Right hindlimb (tissue), 1 donor: Measurements from ENCODE around the gene GRM5.
"Not testable (repeated sequence)": the region's sequence is repeated elsewhere in the genome, so short reads cannot be mapped to it uniquely, and the experiment has no call there.

Experiments used
- DNase-seq: peaks from one replicate; pipeline ENCODE4 v3.0.0-alpha.2; 2018

Gene GRM5

GRCh38 chr11:89065651-89066201 is at the start of gene GRM5:
GRM5 (minus strand) TSS chr11:89065982; CDS start chr11:89047872, 18,110 bp downstream.
- not testable (repeated sequence) for DNase-seq

GRCh38 chr11:89097956-89098355 is 32.2 kb upstream of the GRM5 start:
- peak; percentile 17 for DNase-seq

GRCh38 chr11:89093806-89094205 is 28.0 kb upstream of the GRM5 start:
- not testable (repeated sequence) for DNase-seq

- DNase-seq, result not testable (repeated sequence)
These were observed 19.2 kb upstream of the GRM5 start for GRCh38 chr11:89084951-89085350.

- not testable (repeated sequence) for DNase-seq
These were observed 5.1 kb upstream of the GRM5 start for GRCh38 chr11:89070911-89071310.

- DNase-seq, result no peak
These were observed 1.5 kb upstream of the GRM5 start for GRCh38 chr11:89067264-89067663.

- DNase-seq, result no peak
These were observed 716 bp downstream of the GRM5 start for GRCh38 chr11:89065066-89065465.

GRCh38 chr11:89063481-89063951 is 2.3 kb downstream of the GRM5 start:
- not testable (repeated sequence) for DNase-seq

GRCh38 chr11:89062771-89063298 is 2.9 kb downstream of the GRM5 start:
- DNase-seq, result not testable (repeated sequence)

- not testable (repeated sequence) for DNase-seq
These were observed 3.9 kb downstream of the GRM5 start for GRCh38 chr11:89061839-89062238.

- not testable (repeated sequence) for DNase-seq
These were observed 8.4 kb downstream of the GRM5 start for GRCh38 chr11:89057406-89057805.

GRCh38 chr11:89052220-89052619 is 13.6 kb downstream of the GRM5 start:
- DNase-seq, result no peak

- not testable (repeated sequence) for DNase-seq
These were observed 18.6 kb downstream of the GRM5 start for GRCh38 chr11:89047159-89047558.

- DNase-seq, result not testable (repeated sequence)
These were observed 21.8 kb downstream of the GRM5 start for GRCh38 chr11:89043861-89044588.

- not testable (repeated sequence) for DNase-seq
These were observed 36.1 kb downstream of the GRM5 start for GRCh38 chr11:89029671-89030070.

GRCh38 chr11:89021339-89021738 is 44.4 kb downstream of the GRM5 start:
- DNase-seq, result no peak

GRCh38 chr11:89019827-89020547 is 45.8 kb downstream of the GRM5 start:
- DNase-seq, result not testable (repeated sequence)

GRCh38 chr11:89016214-89016613 is 49.6 kb downstream of the GRM5 start:
- DNase-seq, result no peak

GRCh38 chr11:89015614-89016013 is 50.2 kb downstream of the GRM5 start:
- DNase-seq, result no peak

- not testable (repeated sequence) for DNase-seq
These were observed 64.9 kb downstream of the GRM5 start for GRCh38 chr11:89000852-89001251.

GRCh38 chr11:88979641-88980040 is 86.1 kb downstream of the GRM5 start:
- DNase-seq, result no peak

- DNase-seq, result not testable (repeated sequence)
These were observed 86.8 kb downstream of the GRM5 start for GRCh38 chr11:88978992-88979391.

GRCh38 chr11:88975441-88975840 is 90.3 kb downstream of the GRM5 start:
- DNase-seq, result not testable (repeated sequence)
